GM12878 (cell line): ENCODE results near the gene ANKMY1. TPM values are rescaled to one million over a fixed set of nuclear protein-coding genes. Genes with fewer than 3 reads are reported as not detected.

Experiments
- CREM ChIP-seq: IDR thresholded peaks from 2 replicates; pipeline ENCODE4 v1.6.1; 2014; ENCODE audit warnings: antibody characterized with exemption, low read depth
- DPF2 ChIP-seq: fragments of 450-650 bp; IDR thresholded peaks from 2 replicates; pipeline ENCODE4 v1.6.1; 2017; ENCODE audit warnings: mild to moderate bottlenecking
- E2F8 ChIP-seq: fragments of 450-650 bp; IDR thresholded peaks from 2 replicates; pipeline ENCODE4 v1.6.1; 2018; ENCODE audit warnings: mild to moderate bottlenecking, low read depth, moderate library complexity; ENCODE audit not compliant: partially characterized antibody
- EGR1 ChIP-seq, 2 experiments: IDR thresholded peaks; 1 replicate in 1 of 2; 2 replicates in 1 of 2; pipeline ENCODE4 v1.6.1; 2011 to 2012; ENCODE audit warnings: low read depth in 2 of 2, low read length in 2 of 2, borderline replicate concordance in 1 of 2, mild to moderate bottlenecking in 1 of 2, moderate library complexity in 1 of 2
- MEF2A ChIP-seq: IDR thresholded peaks from 2 replicates; pipeline ENCODE4 v1.6.1; 2011; ENCODE audit warnings: low read depth, mild to moderate bottlenecking, low read length, moderate library complexity; ENCODE audit not compliant: insufficient read depth
- MEF2B ChIP-seq: fragments of 450-650 bp; IDR thresholded peaks from 2 replicates; pipeline ENCODE4 v1.6.1; 2018; ENCODE audit warnings: mild to moderate bottlenecking, moderate library complexity; ENCODE audit not compliant: partially characterized antibody, poor library complexity, severe bottlenecking
- MYC ChIP-seq: IDR thresholded peaks from 2 replicates; pipeline ENCODE4 v1.6.1; 2011; ENCODE audit warnings: mild to moderate bottlenecking, low read length, moderate library complexity, inconsistent platforms; ENCODE audit not compliant: insufficient read depth, insufficient replicate concordance, insufficient read length, severe bottlenecking
- NFIC ChIP-seq: IDR thresholded peaks from 2 replicates; pipeline ENCODE4 v1.6.1; 2012; ENCODE audit warnings: low read depth, mild to moderate bottlenecking, inconsistent platforms, low read length, moderate library complexity
- SPI1 ChIP-seq: IDR thresholded peaks from 2 replicates; pipeline ENCODE4 v1.6.1; 2011; ENCODE audit warnings: low read depth, mild to moderate bottlenecking, low read length, moderate library complexity, borderline replicate concordance; ENCODE audit not compliant: insufficient read depth
- ZSCAN29 ChIP-seq: fragments of 450-650 bp; IDR thresholded peaks from 2 replicates; pipeline ENCODE4 v1.6.1; 2017; ENCODE audit warnings: mild to moderate bottlenecking, moderate library complexity
- ZZZ3 ChIP-seq: IDR thresholded peaks from 2 replicates; pipeline ENCODE4 v1.6.1; 2011; ENCODE audit warnings: low read depth; ENCODE audit not compliant: control insufficient read depth, insufficient read length
- polyA plus RNA-seq, 11 experiments: library from polyadenylated mRNA; depleted of rRNA in 4 of 11; unstranded in 6 of 11; stranded (reverse) in 5 of 11; fragments of >200 nt; fragmentation: Nextera tagmentation in 4 of 11; fragmentation: Illumina TruSeq in 1 of 11; extraction: Ambion mirVana in 4 of 11; extraction: Trizol in 1 of 11; gene quantifications; 1 replicate in 1 of 11; 2 replicates in 10 of 11; pipeline versions ENCODE4 v1.2.1 to v1.2.3, GENCODE V29; 2011 to 2016; ENCODE audit warnings: inconsistent platforms in 2 of 11, missing spikeins in 2 of 11, low read depth in 1 of 11
- total RNA-seq, 4 experiments: library from RNA; depleted of rRNA in 3 of 4; stranded (reverse); fragments of >200 nt in 3 of 4; fragmentation: Illumina TruSeq in 1 of 4; extraction: Trizol in 1 of 4; gene quantifications; 2 replicates each; pipeline versions ENCODE4 v1.2.1 to v1.2.3, GENCODE V29; 2013 to 2021

The ANKMY1 gene
- total and polyA plus RNA-seq, 10 of the 15 experiments (the other 5 are each of a cell fraction or from before 2014, with no cell fraction given): 1.1 to 15.3 (median 11.1) TPM

GRCh38 chr2:240605867-240606743 lies 48.3 kb upstream of the ANKMY1 start (continued):
- no peak for TF ChIP-seq E2F8
- no peak for TF ChIP-seq ZSCAN29
- TF ChIP-seq MEF2A: no peak
- TF ChIP-seq ZZZ3: no peak
- TF ChIP-seq EGR1 (IDR thresholded peaks at IDR 0.05; ENCODE audit: borderline replicate concordance in 1 of 2, low read depth in 2 of 2, low read length in 2 of 2): no peak
- no peak for TF ChIP-seq SPI1
- TF ChIP-seq CREM: no peak
- no peak for TF ChIP-seq DPF2
- no peak for TF ChIP-seq NFIC
- no peak for TF ChIP-seq MEF2B
- TF ChIP-seq MYC: no peak
